Endothelial cell of umbilical vein (primary cell): ENCODE results near the gene HLA-F. TPM values are rescaled to one million over a fixed set of nuclear protein-coding genes. Genes with fewer than 3 reads are reported as not detected.

Source experiments
- BruUV-seq: library from RNA; stranded (reverse); fragments of 400-500 nt; replicated peaks from 2 replicates; lab custom pipeline; 2021; lab: Mats Ljungman, UMichigan
- CTCF ChIA-PET: fragments of 300-600, 350-600 bp; sonication (Branson Sonifier 250); formaldehyde crosslinking; loops from one replicate; lab custom pipeline; 2021; ENCODE audit warnings: antibody characterized with exemption, inconsistent platforms; lab: Charles Lee
- POLR2A ChIA-PET: fragments of 300-600, 350-600 bp; sonication (Branson Sonifier 250); formaldehyde crosslinking; loops from one replicate; lab custom pipeline; 2021; ENCODE audit warnings: antibody characterized with exemption, inconsistent platforms; lab: Charles Lee
- DNase-seq: peaks from one replicate; pipeline ENCODE4 v3.0.0-alpha.2; 2011; ENCODE audit warnings: low read depth, low spot score
- FAIRE-seq: peaks from 2 replicates; lab custom pipeline; 2011; peaks lifted over from hg19 to GRCh38; lab: Jason Lieb, UNC
- H2AFZ ChIP-seq: 2 replicates; pipeline ENCODE4 v1.6.0; 2012; ENCODE audit warnings: low read depth, low read length, control low read depth, inconsistent platforms
- H3K27ac ChIP-seq: 2 replicates; pipeline ENCODE4 v1.5.1; 2011; ENCODE audit warnings: low read depth, mild to moderate bottlenecking, control low read depth, low read length, moderate library complexity; ENCODE audit not compliant: insufficient read depth
- H3K27me3 ChIP-seq, 2 experiments: 2 replicates each; pipeline versions ENCODE4 v1.6.0 to v1.6.1; 2011; ENCODE audit warnings: low read length in 2 of 2, mixed read lengths in 1 of 2; ENCODE audit not compliant: control insufficient read depth in 2 of 2, insufficient read depth in 2 of 2
- H3K36me3 ChIP-seq, 2 experiments: 2 replicates in 1 of 2; 3 replicates in 1 of 2; pipeline ENCODE4 v1.5.1; 2011; ENCODE audit warnings: low read length in 2 of 2, mild to moderate bottlenecking in 1 of 2, moderate library complexity in 1 of 2; ENCODE audit not compliant: control insufficient read depth in 2 of 2, insufficient read depth in 2 of 2; ENCODE audit errors: extremely low read depth in 1 of 2
- H3K4me1 ChIP-seq: 3 replicates; pipeline ENCODE4 v1.5.1; 2011; ENCODE audit warnings: mild to moderate bottlenecking, low read length; ENCODE audit not compliant: control insufficient read depth, insufficient read depth; ENCODE audit errors: extremely low read depth
- H3K4me2 ChIP-seq: 2 replicates; pipeline ENCODE4 v1.6.1; 2011; ENCODE audit warnings: low read length, control low read depth, mixed read lengths; ENCODE audit not compliant: insufficient read depth
- H3K4me3 ChIP-seq, 3 experiments: fragments of 200-600 bp in 1 of 3; sonication (generic), shearing (Covaris generic) in 1 of 3; replicated peaks in 1 of 3; 2 replicates each; pipeline ENCODE4 v1.5.1; 2011 to 2016; ENCODE audit warnings: control low read depth in 3 of 3, low read length in 3 of 3, mild to moderate bottlenecking in 2 of 3, inconsistent platforms in 1 of 3, low read depth in 1 of 3, moderate library complexity in 1 of 3; ENCODE audit not compliant: insufficient read depth in 1 of 3
- H3K79me2 ChIP-seq: 2 replicates; pipeline ENCODE4 v1.6.0; 2012; ENCODE audit warnings: low read length, inconsistent platforms; ENCODE audit not compliant: control insufficient read depth, insufficient read depth
- H3K9ac ChIP-seq: replicated peaks from 2 replicates; pipeline ENCODE3; 2011; ENCODE audit warnings: low read length, control low read depth; ENCODE audit not compliant: insufficient read depth; ENCODE audit errors: extremely low read depth
- H3K9me1 ChIP-seq: replicated peaks from 3 replicates; pipeline ENCODE4 v1.6.0; 2011; ENCODE audit warnings: mild to moderate bottlenecking, low read length; ENCODE audit not compliant: control insufficient read depth, insufficient read depth; ENCODE audit errors: extremely low read depth
- H3K9me3 ChIP-seq: replicated peaks from 2 replicates; pipeline ENCODE4 v1.5.1; 2012; ENCODE audit warnings: low read length, inconsistent platforms; ENCODE audit not compliant: control insufficient read depth, insufficient read depth
- H4K20me1 ChIP-seq: replicated peaks from 2 replicates; pipeline ENCODE3; 2011; ENCODE audit warnings: mild to moderate bottlenecking, low read length; ENCODE audit not compliant: control insufficient read depth, insufficient read depth; ENCODE audit errors: extremely low read depth
- CTCF ChIP-seq, 2 donors: IDR thresholded peaks; 1 replicate in 1 of 2; 2 replicates in 1 of 2; pipeline ENCODE4 v1.5.1; 2011; ENCODE audit warnings: low read length in 2 of 2, mild to moderate bottlenecking in 2 of 2, moderate library complexity in 2 of 2, control low read depth in 1 of 2, inconsistent platforms in 1 of 2, low read depth in 1 of 2; ENCODE audit not compliant: insufficient read depth in 1 of 2; ENCODE audit errors: extremely low read depth in 1 of 2
- EZH2 ChIP-seq: IDR thresholded peaks from 2 replicates; pipeline ENCODE4 v1.6.1; 2012; ENCODE audit warnings: borderline replicate concordance, low read depth, mild to moderate bottlenecking, moderate library complexity, low read length, inconsistent platforms; ENCODE audit not compliant: severe bottlenecking
- FOS ChIP-seq: IDR thresholded peaks from 2 replicates; pipeline ENCODE4 v1.6.1; 2011; ENCODE audit warnings: mild to moderate bottlenecking, low read length, moderate library complexity, borderline replicate concordance; ENCODE audit not compliant: insufficient read depth
- GATA2 ChIP-seq: IDR thresholded peaks from 2 replicates; pipeline ENCODE4 v1.7.0; 2011; ENCODE audit warnings: low read depth, mild to moderate bottlenecking, moderate library complexity, mixed read lengths, low read length; ENCODE audit not compliant: insufficient read length, insufficient read depth
- JUN ChIP-seq: IDR thresholded peaks from 2 replicates; pipeline ENCODE4 v1.6.1; 2011; ENCODE audit warnings: borderline replicate concordance, low read depth; ENCODE audit not compliant: insufficient read length, insufficient read depth
- MAX ChIP-seq: IDR thresholded peaks from 2 replicates; pipeline ENCODE4 v1.6.1; 2011; ENCODE audit not compliant: insufficient read depth, insufficient read length
- MYC ChIP-seq: IDR thresholded peaks from one replicate; pipeline ENCODE4 v1.6.1; 2011; ENCODE audit warnings: mild to moderate bottlenecking, low read depth, low read length
- POLR2A ChIP-seq: IDR thresholded peaks from 2 replicates; pipeline ENCODE4 v1.6.1; 2012; ENCODE audit warnings: low read depth, mild to moderate bottlenecking, control low read depth, low read length
- POLR2AphosphoS5 ChIP-seq: IDR thresholded peaks from 2 replicates; pipeline ENCODE4 v1.6.1; 2012; ENCODE audit warnings: low read depth, mild to moderate bottlenecking, control low read depth, low read length, moderate library complexity; ENCODE audit not compliant: insufficient read depth
- dilution Hi-C: fragments of 300-500 bp; cut with MboI; formaldehyde crosslinking; loops from one replicate; pipeline ENCODE4 v1.15.0; 2019; ENCODE audit warnings: low sequenced_read_pairs; ENCODE audit not compliant: extremely low pct_ligation_motif_present
- intact Hi-C: fragments of 100-400 bp; cut with micrococcal nuclease; formaldehyde crosslinking; loops from one replicate; pipeline ENCODE4 v1.10.0; 2022
- polyA plus RNA-seq, 4 experiments: library from polyadenylated mRNA; depleted of rRNA in 3 of 4; stranded (reverse) in 3 of 4; unstranded in 1 of 4; fragments of >200 nt; gene quantifications; 2 replicates each; pipeline versions ENCODE4 v1.2.1 to v1.2.3, GENCODE V29; 2011 to 2012; ENCODE audit warnings: missing spikeins in 1 of 4
- total RNA-seq: library from RNA; stranded (reverse); gene quantifications from 2 replicates; pipeline ENCODE4 v1.2.3, GENCODE V29; 2021

Gene HLA-F
- total and polyA plus RNA-seq, 2 donors (not counting 3 experiments of a cell fraction or from before 2014, with no cell fraction given): 1.5 to 1.6 TPM

- Histone ChIP-seq H3K4me1 (no peaks in the 10 kb centered on the region), H3K4me3 (no peak overlapping the region), H4K20me1 (no peaks in the 10 kb centered on the region), H3K9ac (no peak overlapping the region), H3K27ac (no peak overlapping the region), H3K4me2 (no peak overlapping the region), H3K27me3 (peaks cover 7 to 12% of the 10 kb centered on the region in 2 experiments), H3K9me1 (no peaks in the 10 kb centered on the region), H3K79me2 (no peaks in the 10 kb centered on the region), H3K9me3 (no peaks in the 10 kb centered on the region), H3K36me3 (no peaks in the 10 kb centered on the region), H2AFZ (no peak overlapping the region)
- dilution Hi-C loops: no loop called here
- TF ChIP-seq GATA2 (no peak), CTCF (IDR thresholded peaks at IDR 0.05; ENCODE audit: extremely low read depth in 1 of 2, insufficient read depth in 1 of 2, low read depth in 1 of 2, low read length in 2 of 2) (no peak), POLR2AphosphoS5 (no peak), EZH2 (no peak), MAX (no peak), JUN (no peak), FOS (no peak), MYC (no peak), POLR2A (no peak)
- DNase-seq (no peak), FAIRE-seq (no peak)
- CTCF ChIA-PET: interaction anchor here (0.6 to 2.0 kb wide), 3 partner anchors 14 to 28 kb away, joined by 3 to 5 read pairs (median 4); no protein-coding TSS in a partner anchor
- intact Hi-C loops: no loop called here
- POLR2A ChIA-PET: no interaction called here
- BruUV-seq: no TSS peak
These were observed 12.8 kb upstream of the HLA-F start for GRCh38 chr6:29710281-29710941.
